Ureter (tissue), 1 donor: ENCODE data around the gene TRAIP. TPM values are rescaled to one million over a fixed set of nuclear protein-coding genes. Genes with fewer than 3 reads are reported as not detected.
"Not testable (repeated sequence)": the region's sequence is repeated elsewhere in the genome, so short reads cannot be mapped to it uniquely, and the experiment has no call there.

Experiments
- DNase-seq: peaks from one replicate; pipeline ENCODE4 v3.0.0-alpha.2; 2020; ENCODE audit warnings: low spot score
- total RNA-seq: library from RNA; stranded (reverse); gene quantifications from one replicate; pipeline ENCODE4 v1.2.4, GENCODE V29; 2023
- donor health status: DM: yes; HTN: yes; CAD: no.

TRAIP gene, protein sequence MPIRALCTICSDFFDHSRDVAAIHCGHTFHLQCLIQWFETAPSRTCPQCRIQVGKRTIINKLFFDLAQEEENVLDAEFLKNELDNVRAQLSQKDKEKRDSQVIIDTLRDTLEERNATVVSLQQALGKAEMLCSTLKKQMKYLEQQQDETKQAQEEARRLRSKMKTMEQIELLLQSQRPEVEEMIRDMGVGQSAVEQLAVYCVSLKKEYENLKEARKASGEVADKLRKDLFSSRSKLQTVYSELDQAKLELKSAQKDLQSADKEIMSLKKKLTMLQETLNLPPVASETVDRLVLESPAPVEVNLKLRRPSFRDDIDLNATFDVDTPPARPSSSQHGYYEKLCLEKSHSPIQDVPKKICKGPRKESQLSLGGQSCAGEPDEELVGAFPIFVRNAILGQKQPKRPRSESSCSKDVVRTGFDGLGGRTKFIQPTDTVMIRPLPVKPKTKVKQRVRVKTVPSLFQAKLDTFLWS
- total RNA-seq = 2.0 TPM

GRCh38 chr3:49856181-49857005 lies at the start of gene TRAIP:
TSS of gene TRAIP (minus strand) at chr3:49856564. CDS start at chr3:49856453, 111 bp downstream.
- peak; percentile 96 for DNase-seq

- not testable (repeated sequence) for DNase-seq
These were observed 48.1 kb upstream of the TRAIP start for GRCh38 chr3:49904448-49904847.

DNA sequence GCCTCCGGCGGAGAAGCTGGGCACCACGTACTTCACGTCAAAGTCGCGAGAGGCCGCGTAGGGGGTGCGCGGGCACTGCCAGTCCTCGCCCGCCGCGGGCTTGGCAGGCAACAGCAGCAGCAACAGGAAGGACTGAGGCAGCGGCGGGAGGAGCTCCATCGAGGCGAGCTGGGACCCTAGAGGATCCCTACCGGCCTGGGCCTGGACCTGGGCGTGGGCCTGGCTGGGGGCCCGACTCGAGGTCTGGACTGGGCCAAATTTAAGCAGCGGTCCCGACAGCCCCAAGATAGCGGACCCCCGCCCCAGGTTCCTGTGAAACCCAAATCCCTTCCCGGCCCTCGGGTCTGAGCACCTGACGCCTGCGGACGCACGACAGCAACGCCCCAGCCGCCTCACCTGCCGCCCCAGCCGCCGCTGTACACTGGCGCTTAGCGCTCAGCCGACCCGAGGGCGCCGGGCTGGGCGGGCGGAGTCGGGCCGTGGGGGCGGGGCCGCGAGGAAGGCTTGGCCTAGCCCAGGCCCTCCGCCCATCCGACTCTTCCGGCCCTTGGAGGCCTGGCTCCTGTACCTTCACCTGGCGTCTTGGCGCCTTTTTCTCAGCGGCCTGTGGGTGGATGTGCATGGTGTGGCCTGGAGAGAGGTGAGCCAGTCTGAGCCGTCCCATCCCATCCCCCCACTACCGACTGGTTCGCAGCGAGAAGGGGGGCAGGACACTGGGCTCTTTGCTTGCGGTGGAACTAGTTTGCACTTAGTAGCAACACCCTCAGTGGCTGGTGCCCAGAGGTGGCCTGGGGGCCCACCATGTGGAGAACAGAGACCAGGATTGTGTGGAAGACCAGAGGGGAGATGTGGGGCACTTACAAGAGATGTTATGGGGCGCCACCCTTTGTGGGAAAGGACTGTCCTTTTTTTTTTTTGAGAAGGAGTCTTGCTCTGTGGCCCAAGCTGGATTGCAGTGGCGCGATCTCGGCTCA lies 47.4 kb upstream of the TRAIP start, which contains the start of gene MST1R:
TSS of gene MST1R (minus strand) at position 423 of the 974 bp plus-strand sequence. CDS start at position 159, 264 bp downstream.
- peak; percentile 80 for DNase-seq

DNA sequence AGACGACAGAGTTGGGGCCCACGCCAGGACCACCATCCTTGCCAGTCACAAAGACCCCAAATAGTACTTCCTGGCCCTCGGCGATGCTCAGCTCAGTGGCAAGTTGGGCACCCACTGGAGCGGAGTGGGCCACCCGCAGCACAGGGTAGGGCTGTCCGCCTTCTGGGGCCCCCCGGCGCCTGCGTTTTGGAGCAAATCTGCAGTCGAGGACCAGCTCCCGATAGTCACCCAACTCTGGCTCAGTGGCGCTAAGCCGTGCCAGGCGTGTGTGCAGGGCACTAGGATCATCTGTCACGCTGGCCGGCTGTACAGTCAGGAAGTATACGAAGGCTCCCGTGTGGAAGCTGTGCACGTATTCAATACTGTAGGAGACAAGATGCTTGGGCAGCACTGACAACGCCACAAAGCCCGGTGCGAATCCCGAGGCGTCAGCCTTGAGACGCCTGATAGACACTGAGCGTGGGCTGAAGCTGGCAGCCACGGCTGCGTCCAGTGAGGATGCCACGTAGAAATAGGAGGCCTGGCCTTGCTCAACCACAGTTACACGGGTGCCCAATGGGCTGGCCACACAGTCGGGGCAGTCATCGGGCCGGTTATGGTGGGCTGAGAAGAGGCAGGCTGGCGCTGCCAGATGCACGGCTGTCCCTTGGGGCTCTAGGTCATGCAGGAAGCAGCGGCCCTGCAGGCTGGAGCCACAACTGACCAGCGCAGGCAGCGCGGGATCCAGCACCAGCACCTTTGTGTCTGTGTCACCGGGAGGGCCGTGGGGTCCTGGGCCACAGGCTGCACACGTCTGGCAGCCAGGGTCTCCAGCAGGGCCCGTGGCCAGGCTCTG lies 46.4 kb upstream of the TRAIP start:
- DNase-seq = no peak

DNA sequence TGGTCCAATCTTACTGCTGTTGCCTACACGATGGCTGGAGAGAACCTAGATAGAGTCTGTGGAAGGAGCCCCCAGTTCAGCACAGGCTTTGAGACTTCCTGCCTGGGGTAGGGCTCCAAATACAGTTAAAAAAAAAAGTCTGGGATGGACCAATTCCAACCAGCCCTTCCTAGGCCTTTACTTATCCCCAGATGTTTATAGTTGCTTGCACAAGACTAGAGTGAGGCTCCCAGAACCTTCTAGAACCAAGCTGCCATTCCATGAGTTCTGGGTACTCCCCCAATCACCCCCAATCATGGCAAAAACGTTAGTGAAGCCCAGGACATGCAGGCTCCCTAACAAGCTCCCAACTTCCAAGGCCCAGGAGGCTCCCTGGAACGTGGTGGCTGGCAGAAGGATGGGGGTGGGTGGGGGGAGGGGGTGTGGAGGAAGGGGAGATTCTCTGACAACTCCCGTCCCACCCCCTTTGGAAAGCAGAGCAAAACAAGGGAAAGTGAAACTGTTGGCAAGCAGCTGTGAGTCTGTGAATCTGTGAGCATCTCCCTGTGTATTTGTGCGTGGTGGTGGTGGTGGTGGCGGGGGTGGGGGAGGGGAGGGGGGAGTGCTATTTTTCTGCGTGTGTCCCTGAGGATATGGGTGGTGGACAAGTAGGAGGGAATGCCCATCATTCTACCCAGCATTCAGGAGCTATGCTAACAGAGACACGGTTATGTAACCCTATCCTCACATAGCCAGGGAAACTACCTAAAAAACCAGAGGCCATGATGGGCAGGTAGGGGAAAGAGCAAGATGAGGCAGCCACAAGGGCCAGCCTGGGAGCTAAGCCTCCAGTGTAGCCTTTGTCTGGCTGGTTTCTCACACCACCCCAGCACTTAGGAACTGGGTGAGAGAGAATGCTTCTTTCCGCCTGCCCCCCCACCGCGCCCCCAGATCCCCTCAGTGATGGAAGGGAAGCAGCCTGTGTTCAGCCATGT lies 45.3 kb upstream of the TRAIP start:
- no peak for DNase-seq

DNA sequence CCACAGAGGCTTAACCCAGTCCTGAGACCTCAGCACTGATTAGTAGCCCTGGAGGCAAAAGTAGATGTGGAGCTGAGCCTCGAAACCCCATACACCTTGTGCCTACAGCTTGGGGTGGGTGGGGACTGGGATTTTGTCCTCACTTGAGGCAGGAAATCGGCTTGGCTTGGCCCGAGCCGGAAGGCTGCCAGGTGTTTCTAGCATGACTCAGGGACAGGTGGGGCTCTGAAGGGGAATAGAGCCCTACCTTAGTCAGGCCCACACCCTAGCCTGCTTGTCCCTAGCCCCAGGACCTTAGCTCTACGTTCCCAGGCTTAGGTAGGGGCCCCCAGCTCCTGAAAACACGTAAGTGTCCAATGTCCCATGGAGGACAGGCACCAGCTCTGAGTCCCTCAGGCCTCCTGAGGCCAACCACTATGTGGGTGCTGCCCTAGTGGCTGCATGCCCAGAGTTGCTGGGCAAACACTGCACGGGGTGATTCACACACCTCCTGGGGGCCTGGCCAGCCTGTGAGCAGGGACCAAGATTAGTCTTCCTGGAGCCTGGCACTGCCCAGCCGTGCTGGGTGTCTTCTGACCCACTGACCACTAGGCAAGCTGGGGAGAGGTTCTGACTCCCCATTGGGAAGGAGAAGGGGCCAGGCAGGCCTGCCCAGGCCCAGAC lies 44.3 kb upstream of the TRAIP start:
- peak; percentile 88 for DNase-seq

DNA sequence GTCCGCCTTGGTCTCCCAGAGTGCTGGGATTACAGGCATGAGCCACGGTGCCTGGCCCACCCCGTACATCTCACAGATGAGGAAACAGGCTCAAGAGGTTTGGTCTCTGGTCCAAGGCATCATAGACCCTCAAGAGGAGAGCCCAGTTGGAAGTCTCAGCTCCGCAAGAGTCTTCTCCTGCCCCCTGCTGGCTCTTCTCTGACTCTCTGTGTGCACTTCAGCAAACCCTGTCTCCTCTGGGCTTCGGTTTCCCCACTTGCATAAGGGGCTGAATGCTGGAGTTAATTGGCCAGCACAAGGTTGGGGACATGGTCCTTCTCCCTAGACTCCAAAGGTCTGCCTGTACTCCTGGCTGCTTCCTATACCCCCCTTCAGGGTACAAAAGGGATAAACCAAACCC lies 43.5 kb upstream of the TRAIP start:
- DNase-seq = no peak

DNA sequence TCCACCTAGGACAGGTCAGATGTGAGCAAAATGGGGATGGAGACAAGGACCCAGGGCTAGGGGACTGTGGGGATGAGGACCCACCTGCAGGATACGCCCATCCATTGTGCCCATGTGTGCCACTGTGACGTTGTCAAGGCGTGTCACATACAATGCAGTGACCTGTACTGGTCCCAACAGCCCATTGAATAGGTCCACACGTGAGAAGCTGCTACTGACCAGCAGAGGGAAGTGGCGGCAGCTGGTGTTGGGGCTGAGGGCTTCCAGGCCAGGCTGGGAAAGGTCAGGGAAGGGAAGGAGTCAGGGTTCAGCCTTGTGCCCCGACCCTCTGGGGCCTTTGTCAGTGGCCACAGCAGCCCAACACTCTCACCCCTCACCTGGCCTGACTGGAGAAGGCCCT lies 42.6 kb upstream of the TRAIP start:
- DNase-seq = no peak

GRCh38 chr3:49896345-49896744 lies 40.0 kb upstream of the TRAIP start:
- DNase-seq = no peak

DNA sequence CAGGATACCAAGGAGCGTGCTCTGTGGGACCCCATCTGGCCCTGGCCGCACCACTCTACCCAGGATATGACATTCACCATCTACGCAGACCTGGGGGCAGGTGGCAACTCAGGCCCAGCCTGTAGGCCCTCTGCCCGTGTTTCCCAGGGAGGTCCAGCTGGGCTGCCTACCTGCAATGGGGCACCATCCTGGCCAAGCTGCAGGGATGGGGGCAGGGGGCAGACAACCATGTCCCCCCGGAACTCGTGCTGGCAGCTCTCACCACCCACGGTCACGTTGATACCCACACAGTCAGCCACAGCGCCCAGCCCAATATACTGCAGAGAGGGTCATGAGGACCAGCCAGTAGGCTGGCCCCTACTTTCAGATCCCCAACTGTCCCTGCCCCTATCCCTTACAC lies 39.4 kb upstream of the TRAIP start:
- DNase-seq = no peak

GRCh38 chr3:49889296-49889695 lies 32.9 kb upstream of the TRAIP start:
- DNase-seq = no peak

DNA sequence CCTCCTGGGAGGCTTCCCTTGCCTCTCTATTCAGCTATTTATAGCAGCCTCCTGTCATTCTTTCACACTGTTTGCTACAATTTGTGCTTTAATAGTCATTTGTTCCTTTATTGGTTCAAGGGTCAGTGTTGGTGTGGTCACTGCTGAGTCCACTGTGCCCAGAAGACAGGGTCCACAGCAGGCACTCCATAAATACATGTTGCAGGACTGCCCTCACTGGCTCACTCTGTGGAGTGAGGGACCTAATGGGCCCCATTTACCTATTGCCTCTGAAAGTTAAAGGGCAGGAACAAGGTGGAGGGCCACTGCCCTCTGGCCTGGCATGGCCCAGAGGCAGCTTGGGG lies 30.5 kb upstream of the TRAIP start:
- DNase-seq = no peak

GRCh38 chr3:49883998-49884397 lies 27.6 kb upstream of the TRAIP start:
- no peak for DNase-seq

DNA sequence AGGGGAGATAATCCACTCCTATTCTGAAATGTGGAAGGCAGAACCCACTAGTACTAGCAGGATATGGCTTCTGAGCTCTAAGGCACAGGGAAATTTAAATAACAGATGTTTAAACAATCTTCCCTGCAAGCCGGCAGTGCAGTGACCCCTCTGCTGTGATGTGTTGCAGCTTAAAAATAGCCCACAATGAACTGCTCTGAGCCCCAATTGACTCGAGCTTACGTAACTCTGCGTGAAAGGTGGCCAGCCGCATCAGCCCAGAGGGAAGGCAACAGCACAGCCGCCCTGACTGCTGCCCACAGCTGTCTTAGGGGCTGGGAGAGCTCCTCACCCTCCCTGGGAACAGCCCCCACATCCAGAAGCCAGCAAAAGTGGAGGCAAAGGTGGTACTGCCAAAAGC lies 25.8 kb upstream of the TRAIP start:
- no peak for DNase-seq

GRCh38 chr3:49880581-49881315 lies 24.4 kb upstream of the TRAIP start:
- DNase-seq = no peak

- no peak for DNase-seq
These were observed 23.4 kb upstream of the TRAIP start for GRCh38 chr3:49879721-49880120.

- DNase-seq = no peak
These were observed 22.3 kb upstream of the TRAIP start for GRCh38 chr3:49878686-49879085.

DNA sequence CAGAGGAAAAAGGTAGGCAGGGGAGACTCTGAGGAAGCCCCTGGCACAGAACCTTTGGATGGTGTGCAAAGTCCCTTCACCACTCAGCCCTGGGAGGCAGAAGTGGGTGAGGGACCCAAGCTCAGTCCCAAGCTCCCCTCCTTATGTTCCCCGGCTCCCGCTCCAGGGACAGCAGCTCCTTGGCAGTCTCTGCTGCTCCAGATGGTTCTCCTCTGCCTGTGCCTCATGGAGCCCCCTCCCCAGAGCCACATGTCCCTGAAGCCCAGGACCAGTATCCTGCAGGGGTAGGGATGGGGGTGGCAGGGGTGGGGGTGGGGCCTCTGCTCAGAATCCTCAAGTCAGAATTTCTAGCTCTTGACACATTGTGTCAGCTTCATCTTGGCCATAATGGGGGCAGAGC lies 21.4 kb upstream of the TRAIP start:
- no peak for DNase-seq
